H1 (cell line): ENCODE measurements around the gene CHST9. TPM values are rescaled to one million over a fixed set of nuclear protein-coding genes. Genes with fewer than 3 reads are reported as not detected.
A peak's percentile ranks its signal among the peaks of the same experiment; 100 is the strongest.

Experiments
- polyA plus RNA-seq, 7 experiments: library from polyadenylated mRNA; depleted of rRNA in 3 of 7; stranded (reverse) in 5 of 7; unstranded in 2 of 7; fragments of >200 nt in 5 of 7; fragments of 200-250 nt in 2 of 7; gene quantifications; 1 replicate in 5 of 7; 2 replicates in 1 of 7; 4 replicates in 1 of 7; pipeline versions ENCODE4 v1.2.1 to v1.2.3, GENCODE V29; 2011 to 2013; ENCODE audit warnings: missing spikeins in 2 of 7, mixed read lengths in 2 of 7
- total RNA-seq: library from RNA; stranded (reverse); fragmentation: NEBNext Ultra II Directional; extraction: Animal tissue kit (Norgen Biotek cat#: 25700); gene quantifications from 2 replicates; pipeline ENCODE4 v1.2.1, GENCODE V29; 2021
- TF ChIP-seq, protein P1 (sequence below): fragments of 300-600 bp; sonication (generic); IDR thresholded peaks from 2 replicates; pipeline ENCODE4 v1.7.1; 2012; ENCODE audit warnings: low read length, moderate library complexity, mild to moderate bottlenecking, inconsistent platforms; ENCODE audit not compliant: insufficient replicate concordance

Gene CHST9
- total and polyA plus RNA-seq, 2 of the 8 experiments (the other 6 are each of a cell fraction or from before 2014, with no cell fraction given), result 3.2 to 24.3 TPM

DNA sequence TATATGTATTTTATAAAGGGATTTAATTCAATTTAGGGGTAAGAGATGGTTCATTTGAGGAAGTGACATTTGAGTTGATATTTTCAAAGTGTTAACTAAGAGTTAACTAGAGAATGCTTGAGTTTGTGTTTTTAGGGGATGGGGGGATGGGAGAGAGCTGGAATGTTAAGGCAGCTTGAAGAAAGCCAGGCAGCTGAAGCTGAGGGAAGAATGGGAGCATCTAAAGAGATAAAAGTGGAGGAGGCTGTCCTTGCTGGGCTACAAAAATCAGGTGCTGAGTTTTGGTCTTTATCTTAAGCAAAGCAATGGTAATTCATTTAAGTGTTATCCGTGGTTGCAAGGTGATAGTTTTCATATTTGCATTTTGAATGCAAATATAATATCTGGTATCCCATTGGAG is 9.2 kb downstream of the CHST9 start (continued):
- TF ChIP-seq, protein P1, sequence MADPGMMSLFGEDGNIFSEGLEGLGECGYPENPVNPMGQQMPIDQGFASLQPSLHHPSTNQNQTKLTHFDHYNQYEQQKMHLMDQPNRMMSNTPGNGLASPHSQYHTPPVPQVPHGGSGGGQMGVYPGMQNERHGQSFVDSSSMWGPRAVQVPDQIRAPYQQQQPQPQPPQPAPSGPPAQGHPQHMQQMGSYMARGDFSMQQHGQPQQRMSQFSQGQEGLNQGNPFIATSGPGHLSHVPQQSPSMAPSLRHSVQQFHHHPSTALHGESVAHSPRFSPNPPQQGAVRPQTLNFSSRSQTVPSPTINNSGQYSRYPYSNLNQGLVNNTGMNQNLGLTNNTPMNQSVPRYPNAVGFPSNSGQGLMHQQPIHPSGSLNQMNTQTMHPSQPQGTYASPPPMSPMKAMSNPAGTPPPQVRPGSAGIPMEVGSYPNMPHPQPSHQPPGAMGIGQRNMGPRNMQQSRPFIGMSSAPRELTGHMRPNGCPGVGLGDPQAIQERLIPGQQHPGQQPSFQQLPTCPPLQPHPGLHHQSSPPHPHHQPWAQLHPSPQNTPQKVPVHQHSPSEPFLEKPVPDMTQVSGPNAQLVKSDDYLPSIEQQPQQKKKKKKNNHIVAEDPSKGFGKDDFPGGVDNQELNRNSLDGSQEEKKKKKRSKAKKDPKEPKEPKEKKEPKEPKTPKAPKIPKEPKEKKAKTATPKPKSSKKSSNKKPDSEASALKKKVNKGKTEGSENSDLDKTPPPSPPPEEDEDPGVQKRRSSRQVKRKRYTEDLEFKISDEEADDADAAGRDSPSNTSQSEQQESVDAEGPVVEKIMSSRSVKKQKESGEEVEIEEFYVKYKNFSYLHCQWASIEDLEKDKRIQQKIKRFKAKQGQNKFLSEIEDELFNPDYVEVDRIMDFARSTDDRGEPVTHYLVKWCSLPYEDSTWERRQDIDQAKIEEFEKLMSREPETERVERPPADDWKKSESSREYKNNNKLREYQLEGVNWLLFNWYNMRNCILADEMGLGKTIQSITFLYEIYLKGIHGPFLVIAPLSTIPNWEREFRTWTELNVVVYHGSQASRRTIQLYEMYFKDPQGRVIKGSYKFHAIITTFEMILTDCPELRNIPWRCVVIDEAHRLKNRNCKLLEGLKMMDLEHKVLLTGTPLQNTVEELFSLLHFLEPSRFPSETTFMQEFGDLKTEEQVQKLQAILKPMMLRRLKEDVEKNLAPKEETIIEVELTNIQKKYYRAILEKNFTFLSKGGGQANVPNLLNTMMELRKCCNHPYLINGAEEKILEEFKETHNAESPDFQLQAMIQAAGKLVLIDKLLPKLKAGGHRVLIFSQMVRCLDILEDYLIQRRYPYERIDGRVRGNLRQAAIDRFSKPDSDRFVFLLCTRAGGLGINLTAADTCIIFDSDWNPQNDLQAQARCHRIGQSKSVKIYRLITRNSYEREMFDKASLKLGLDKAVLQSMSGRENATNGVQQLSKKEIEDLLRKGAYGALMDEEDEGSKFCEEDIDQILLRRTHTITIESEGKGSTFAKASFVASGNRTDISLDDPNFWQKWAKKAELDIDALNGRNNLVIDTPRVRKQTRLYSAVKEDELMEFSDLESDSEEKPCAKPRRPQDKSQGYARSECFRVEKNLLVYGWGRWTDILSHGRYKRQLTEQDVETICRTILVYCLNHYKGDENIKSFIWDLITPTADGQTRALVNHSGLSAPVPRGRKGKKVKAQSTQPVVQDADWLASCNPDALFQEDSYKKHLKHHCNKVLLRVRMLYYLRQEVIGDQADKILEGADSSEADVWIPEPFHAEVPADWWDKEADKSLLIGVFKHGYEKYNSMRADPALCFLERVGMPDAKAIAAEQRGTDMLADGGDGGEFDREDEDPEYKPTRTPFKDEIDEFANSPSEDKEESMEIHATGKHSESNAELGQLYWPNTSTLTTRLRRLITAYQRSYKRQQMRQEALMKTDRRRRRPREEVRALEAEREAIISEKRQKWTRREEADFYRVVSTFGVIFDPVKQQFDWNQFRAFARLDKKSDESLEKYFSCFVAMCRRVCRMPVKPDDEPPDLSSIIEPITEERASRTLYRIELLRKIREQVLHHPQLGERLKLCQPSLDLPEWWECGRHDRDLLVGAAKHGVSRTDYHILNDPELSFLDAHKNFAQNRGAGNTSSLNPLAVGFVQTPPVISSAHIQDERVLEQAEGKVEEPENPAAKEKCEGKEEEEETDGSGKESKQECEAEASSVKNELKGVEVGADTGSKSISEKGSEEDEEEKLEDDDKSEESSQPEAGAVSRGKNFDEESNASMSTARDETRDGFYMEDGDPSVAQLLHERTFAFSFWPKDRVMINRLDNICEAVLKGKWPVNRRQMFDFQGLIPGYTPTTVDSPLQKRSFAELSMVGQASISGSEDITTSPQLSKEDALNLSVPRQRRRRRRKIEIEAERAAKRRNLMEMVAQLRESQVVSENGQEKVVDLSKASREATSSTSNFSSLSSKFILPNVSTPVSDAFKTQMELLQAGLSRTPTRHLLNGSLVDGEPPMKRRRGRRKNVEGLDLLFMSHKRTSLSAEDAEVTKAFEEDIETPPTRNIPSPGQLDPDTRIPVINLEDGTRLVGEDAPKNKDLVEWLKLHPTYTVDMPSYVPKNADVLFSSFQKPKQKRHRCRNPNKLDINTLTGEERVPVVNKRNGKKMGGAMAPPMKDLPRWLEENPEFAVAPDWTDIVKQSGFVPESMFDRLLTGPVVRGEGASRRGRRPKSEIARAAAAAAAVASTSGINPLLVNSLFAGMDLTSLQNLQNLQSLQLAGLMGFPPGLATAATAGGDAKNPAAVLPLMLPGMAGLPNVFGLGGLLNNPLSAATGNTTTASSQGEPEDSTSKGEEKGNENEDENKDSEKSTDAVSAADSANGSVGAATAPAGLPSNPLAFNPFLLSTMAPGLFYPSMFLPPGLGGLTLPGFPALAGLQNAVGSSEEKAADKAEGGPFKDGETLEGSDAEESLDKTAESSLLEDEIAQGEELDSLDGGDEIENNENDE, result peak; percentile 74
